ENCODE results near the gene OBI1.
"Not testable (repeated sequence)": the region's sequence is repeated elsewhere in the genome, so short reads cannot be mapped to it uniquely, and the experiment has no call there.

Gene OBI1

DNA sequence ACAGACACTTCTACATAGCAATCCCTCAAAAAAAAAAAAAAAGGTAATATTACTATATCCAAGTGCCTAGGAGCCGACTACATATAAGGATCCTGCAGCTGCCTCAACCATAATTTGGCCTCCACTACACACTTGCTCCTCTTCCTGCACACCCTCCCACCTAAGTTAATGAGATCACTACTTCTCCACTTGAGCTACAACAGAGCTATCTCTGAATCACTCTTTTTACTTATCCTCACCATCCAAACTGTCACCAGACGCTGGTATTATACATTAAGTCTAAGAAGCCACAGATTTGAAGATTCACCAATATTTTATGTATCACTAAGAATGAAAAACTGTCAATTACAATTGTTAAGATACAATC, 8.3 kb downstream of the OBI1 start:
- no peak for DNase-seq (ENCODE audit: extremely low read depth in 1 of 2, low read depth in 1 of 2)

DNA sequence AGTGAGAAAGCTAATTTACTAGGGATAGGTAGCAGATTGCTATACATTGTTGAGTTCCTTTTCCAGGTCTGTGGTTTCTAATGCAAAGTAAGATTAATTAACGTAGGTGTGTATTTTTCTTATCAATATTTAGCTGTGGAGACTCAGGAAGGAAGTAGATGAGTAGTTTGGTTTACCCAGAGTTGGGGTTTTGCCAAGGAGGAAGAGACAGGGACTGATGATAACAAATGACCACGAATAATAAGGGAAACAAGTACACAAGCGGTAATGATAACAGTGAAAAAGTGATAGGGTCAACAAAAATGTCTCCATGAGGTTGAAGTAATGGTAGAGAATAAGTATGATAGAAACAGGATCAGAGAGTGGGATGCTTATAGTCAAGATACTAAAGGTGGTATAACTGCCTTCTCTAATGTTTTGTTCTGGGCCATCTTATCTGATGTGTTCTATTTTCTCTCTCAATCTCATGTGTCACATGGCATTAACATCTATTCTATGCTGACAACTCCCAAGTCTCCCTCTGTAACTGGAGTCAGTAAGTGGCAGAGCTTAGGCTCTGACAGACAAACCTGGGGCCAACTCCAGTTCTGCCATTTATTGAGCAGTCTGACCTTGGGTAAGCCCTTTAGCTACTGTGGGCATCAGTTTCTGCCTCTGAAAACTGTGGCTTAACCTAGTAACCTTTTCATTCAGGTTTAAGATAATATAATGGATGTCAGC, 8.8 kb downstream of the OBI1 start:
- no peak for DNase-seq (ENCODE audit: extremely low read depth in 1 of 2, low read depth in 1 of 2)

- DNase-seq (ENCODE audit: extremely low read depth in 1 of 2, low read depth in 1 of 2), result not testable (repeated sequence)
Observed at GRCh38 chr13:78647109-78647678, 11.8 kb downstream of the OBI1 start.

GRCh38 chr13:78638216-78638615, 20.7 kb downstream of the OBI1 start:
- DNase-seq (ENCODE audit: extremely low read depth in 1 of 2, low read depth in 1 of 2), result no peak

- no peak for DNase-seq (ENCODE audit: extremely low read depth in 1 of 2, low read depth in 1 of 2)
Observed at GRCh38 chr13:78636495-78636894, 22.5 kb downstream of the OBI1 start.

DNA sequence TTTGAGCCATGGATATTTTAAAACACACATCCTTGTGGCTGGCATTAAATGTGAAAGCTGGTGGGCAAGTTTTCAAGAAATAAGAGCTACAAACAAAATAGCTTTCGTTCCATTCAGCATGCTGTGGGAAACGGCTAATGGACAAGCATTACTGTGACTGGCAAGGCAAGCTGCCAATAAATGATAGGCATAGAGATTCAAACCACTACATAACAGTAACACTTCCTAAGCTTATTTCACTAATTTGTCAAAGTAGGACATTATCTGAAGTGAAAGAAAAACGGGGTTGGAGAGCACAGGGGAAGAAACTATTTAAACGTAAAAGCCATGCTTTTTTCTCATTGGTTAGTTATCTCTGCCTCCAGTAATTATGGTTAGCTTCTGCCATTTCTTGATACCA, 26.0 kb downstream of the OBI1 start:
- DNase-seq (ENCODE audit: extremely low read depth in 1 of 2, low read depth in 1 of 2), result no peak

- DNase-seq (ENCODE audit: extremely low read depth in 1 of 2, low read depth in 1 of 2), result no peak
Observed at GRCh38 chr13:78631077-78631476, 27.9 kb downstream of the OBI1 start.

- DNase-seq (ENCODE audit: extremely low read depth in 1 of 2, low read depth in 1 of 2), result no peak
Observed at GRCh38 chr13:78630511-78630910, 28.4 kb downstream of the OBI1 start.

DNA sequence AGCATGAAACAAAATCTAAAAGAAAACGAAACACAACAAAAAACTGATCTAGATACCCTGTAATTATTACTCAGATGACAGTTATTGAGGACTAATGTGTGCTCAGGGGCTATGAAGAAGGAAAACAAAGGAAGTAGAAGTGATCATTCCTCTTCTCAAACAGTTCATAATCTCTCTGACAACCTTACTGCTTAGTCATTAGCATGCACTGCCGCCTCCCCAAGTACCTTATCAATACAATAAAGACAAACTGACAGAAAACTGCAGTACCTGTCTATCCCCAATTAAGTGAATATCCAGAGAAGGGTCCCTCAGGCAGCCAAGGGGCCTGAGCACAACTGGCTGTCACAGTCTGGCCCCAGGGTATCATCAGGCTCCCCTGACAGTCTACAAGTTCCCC, 33.6 kb downstream of the OBI1 start:
- no peak for DNase-seq (ENCODE audit: extremely low read depth in 1 of 2, low read depth in 1 of 2)

- no peak for DNase-seq (ENCODE audit: extremely low read depth in 1 of 2, low read depth in 1 of 2)
Observed at GRCh38 chr13:78623132-78623531, 35.8 kb downstream of the OBI1 start.

DNA sequence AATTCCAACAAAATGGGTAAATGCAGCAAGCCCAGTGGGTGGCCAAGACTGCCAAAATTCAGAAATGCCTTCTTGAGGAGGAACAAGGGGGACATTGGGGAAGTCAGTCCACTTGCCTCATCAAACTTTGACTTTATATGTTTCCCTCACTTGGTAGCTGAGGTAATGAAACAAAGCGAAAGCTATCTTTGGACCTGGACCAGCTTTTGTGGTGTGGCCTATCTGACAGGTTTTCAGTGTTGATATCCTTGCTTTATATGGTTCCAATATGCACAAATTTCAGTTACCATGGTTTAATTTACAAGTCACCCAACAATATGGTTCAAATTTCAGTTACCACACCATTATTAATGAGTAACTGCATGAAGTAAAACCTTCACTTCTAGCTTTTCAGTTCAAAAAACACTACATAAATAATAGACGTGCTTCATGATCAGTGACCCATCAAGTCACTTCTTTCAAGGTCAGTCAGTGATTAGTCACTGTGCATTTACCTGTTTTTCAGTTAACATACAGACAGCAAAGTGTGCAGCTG, 38.0 kb downstream of the OBI1 start:
- no peak for DNase-seq (ENCODE audit: extremely low read depth in 1 of 2, low read depth in 1 of 2)

DNA sequence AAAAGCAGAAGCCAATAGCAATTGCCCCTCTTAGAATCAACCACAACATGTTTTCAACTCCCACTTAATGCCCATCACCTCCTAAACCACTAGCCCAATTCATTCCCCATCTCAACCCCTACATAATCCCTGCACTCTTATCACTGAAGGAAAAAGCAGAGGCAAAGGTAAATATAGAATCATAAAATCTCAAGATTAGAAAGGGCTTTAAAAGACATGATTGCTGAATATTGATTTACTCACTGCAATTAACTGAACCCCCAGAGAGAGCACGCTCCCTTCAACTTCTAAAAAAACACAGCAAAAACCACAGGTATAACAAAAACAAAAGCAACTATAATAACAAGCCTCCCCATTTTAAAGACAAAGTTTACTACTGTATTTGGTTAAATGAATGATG, 40.5 kb downstream of the OBI1 start:
- no peak for DNase-seq (ENCODE audit: extremely low read depth in 1 of 2, low read depth in 1 of 2)

DNA sequence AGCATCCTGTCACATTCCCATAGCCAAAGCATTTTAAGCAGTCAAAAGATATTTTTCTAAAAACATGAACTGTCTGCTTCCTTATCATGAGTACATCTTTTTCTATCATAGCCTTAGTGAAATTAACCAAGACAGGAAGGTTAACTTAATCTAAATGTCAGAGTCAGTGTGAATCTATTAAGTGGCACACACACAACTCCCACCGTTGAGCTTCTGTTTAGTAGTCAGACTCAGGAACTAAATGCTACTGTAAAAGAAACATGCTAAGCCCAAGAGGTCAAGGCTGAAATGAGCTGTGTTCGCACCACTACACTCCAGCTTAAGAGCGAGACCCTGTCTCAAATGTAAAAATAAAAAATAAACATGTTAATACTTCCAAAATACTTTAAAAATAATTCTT, 47.9 kb downstream of the OBI1 start:
- DNase-seq (ENCODE audit: extremely low read depth in 1 of 2, low read depth in 1 of 2), result no peak

GRCh38 chr13:78610381-78610883, 48.5 kb downstream of the OBI1 start:
- DNase-seq (ENCODE audit: extremely low read depth in 1 of 2, low read depth in 1 of 2), result no peak

DNA sequence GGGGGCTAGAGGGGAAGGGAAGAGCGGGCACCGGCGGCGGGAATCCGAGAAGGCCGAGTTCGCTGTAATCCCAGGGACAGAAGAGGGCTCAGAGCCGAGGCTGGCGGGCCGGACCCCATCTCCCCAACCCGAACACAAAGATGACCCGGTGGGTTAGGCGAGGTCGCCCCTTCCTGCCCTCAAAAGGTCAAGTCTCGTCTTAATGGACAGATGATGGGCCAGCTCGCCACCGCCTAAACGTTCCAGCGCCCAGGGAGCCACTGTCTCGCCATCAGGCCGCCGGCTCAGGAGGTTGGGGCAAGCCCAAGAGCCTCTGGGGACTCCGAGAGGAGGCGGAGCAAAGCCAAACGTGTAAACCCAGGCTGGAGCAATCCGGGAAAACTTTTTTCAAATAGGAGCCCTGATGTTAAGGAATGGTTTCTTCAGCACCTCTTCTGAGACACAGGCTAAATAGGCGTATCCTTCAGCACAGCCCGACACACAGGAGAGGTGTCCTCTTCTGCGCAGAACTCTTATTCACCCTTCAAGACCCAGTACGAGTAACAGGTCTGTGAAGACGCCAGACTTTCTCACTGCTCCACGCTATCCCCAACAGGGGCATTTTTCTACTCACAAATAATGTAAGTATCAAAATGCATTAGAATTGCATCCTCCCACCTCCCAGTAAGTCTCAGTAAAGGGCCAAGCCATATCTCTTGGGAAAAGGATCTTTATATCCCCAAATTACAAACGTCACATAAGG, 49.3 kb downstream of the OBI1 start:
- no peak for DNase-seq (ENCODE audit: extremely low read depth in 1 of 2, low read depth in 1 of 2)

DNA sequence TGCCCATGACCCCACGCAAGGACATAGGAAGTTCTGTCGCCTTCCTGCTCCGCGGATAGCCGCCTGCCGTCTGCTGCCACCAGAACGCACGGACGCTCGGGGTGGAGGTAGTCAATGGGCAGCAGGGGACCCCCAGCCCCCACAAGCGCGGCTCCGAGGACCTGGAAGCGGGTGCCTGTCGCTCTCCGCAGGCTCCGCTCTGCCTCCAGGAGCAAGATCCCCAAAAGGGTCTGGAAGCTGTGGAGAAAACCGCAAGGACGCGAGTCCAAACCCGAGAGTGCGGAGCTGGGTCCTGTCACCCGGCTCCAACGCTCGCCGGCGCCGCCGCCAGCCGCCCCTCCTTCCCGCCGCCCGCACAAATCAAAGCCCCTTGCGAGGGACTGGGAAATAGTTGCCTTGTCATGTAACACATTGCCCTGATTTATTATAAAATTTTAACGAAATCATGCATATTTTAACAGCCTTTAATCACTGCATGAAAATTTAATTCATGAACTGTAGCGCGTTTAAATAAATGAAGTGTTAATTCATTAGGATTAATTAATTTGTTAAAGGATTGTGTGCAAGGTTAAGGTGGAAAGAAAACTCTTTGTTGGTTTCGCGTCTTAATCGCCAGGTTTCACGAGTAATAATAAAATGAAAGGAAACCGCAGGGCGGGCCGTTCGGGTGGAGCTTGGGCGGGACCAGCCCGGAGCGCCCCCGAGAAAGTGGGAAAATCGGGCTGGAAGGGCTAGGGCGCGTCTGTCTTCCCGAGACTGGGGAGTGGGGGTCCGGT, 50.1 kb downstream of the OBI1 start:
- no peak for DNase-seq (ENCODE audit: extremely low read depth in 1 of 2, low read depth in 1 of 2)

DNA sequence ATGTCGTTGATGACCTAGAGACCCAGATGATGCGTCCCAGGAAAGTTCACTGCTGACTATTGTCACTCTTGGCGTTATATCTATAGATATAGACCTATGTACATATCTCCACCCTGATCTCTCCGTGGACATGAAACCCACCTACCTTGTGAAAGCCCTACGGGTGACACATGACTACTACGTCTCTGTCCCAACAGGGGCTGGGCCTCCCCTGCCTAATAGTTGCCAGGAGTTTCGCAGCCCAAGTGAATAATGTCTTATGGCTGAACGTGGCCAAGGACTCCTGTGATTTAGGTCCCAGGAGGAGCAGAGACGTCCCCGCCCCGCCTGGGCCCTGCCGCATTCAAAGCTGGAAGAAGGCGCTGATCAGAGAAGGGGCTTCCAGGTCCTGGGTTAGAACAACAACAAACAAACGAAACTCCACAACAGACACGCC, 50.7 kb downstream of the OBI1 start:
- DNase-seq (ENCODE audit: extremely low read depth in 1 of 2, low read depth in 1 of 2), result no peak

DNA sequence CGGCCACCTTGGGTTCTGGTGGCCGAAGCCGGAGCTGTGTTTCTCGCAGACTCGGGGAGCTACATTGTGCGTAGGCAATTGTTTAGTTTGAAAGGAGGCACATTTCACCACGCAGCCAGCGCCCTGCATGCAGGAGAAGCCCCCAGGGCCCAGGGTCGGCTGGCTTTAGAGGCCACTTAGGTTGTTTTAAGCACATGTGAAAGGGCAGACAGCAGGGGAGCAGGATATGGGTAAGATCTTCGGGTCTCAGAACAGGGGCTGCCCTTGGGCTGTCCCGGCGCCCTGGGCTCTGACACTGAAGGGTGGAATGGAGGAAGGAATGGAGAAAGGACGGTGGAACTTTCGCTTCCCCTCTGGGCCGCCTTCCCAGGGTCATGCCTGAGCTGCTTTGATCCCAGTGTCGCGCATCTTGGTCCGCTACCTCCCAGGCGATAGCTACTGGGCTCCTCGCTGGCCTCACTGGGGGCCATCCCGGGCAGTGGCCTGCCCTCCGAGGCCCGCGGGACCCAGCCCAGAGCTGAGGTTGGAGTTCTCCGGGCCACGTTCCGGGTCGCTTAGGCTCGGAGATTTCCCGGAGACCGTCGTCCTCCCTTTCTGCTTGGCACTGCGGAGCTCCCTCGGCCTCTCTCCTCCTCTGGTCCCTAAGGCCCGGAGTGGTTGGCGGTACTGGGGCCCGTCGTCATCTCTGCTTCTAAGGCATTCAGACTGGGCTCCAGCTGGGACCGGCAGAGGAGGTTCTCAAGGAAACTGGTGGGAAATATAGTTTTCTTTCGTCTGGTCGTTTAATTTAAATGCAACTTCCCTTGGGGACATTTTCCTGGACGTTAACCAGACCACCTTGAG, 51.3 kb downstream of the OBI1 start:
- DNase-seq (ENCODE audit: extremely low read depth in 1 of 2, low read depth in 1 of 2), result no peak

GRCh38 chr13:78606471-78607408, 52.2 kb downstream of the OBI1 start:
- DNase-seq (ENCODE audit: extremely low read depth in 1 of 2, low read depth in 1 of 2), result no peak
